Activated B cell treated with CpG ODN at 0.5 μM for 24 hours (primary cell): ENCODE measurements around the gene KLHL29. TPM values are rescaled to one million over a fixed set of nuclear protein-coding genes. Genes with fewer than 3 reads are reported as not detected.

ENCODE experiments used
- ATAC-seq: fragments of 200-7000 bp; cut with Tn5 transposase; one replicate; pipeline ENCODE4 v1.10.0; 2021; ENCODE audit warnings: low read depth, mild to moderate bottlenecking, moderate library complexity
- CTCF ChIA-PET: fragments of 350-600 bp; sonication (Branson Sonifier 250); formaldehyde crosslinking; loops from one replicate; lab custom pipeline; 2021; ENCODE audit warnings: antibody characterized with exemption; lab: Charles Lee
- POLR2A ChIA-PET: fragments of 350-600 bp; sonication (Branson Sonifier 250); formaldehyde crosslinking; loops from one replicate; lab custom pipeline; 2021; ENCODE audit warnings: antibody characterized with exemption; lab: Charles Lee
- DNase-seq: peaks from one replicate; pipeline ENCODE4 v3.0.0; 2022
- H3K27ac Mint-ChIP-seq: one replicate; pipeline ENCODE4 v1.8.0; 2020; ENCODE audit warnings: mixed read lengths
- H3K27me3 Mint-ChIP-seq: one replicate; pipeline ENCODE4 v1.8.0; 2021; ENCODE audit warnings: mixed read lengths
- H3K36me3 Mint-ChIP-seq: one replicate; pipeline ENCODE4 v1.8.0; 2021; ENCODE audit warnings: low read depth, mixed read lengths
- H3K4me1 Mint-ChIP-seq: one replicate; pipeline ENCODE4 v1.8.0; 2021; ENCODE audit warnings: mixed read lengths
- H3K4me3 Mint-ChIP-seq: one replicate; pipeline ENCODE4 v1.8.0; 2020; ENCODE audit warnings: mild to moderate bottlenecking, mixed read lengths
- H3K9me3 Mint-ChIP-seq: one replicate; pipeline ENCODE4 v1.8.0; 2020; ENCODE audit warnings: mixed read lengths
- CTCF ChIP-seq: fragments of 200-600 bp; IDR thresholded peaks from one replicate; pipeline ENCODE4 v1.8.0; 2022; ENCODE audit warnings: antibody characterized with exemption, mild to moderate bottlenecking
- intact Hi-C: fragments of 100-400 bp; cut with micrococcal nuclease; formaldehyde crosslinking; loops from one replicate; pipeline ENCODE4 v1.15.1; 2024
- total RNA-seq: library from RNA; stranded (reverse); gene quantifications from 2 replicates; pipeline ENCODE4 v1.2.3, GENCODE V29; 2022

The KLHL29 gene
- total RNA-seq, 1 donor from 2014 or later, result 2.5 TPM

- H3K27me3 Mint-ChIP-seq, result no peaks in the 10 kb centered on the region
- no peaks in the 10 kb centered on the region for H3K4me1 Mint-ChIP-seq
- H3K27ac Mint-ChIP-seq, result peak overlapping the region; percentile 25
- no peak overlapping the region for H3K4me3 Mint-ChIP-seq
- TF ChIP-seq CTCF, result no peak
- DNase-seq, result no peak
- POLR2A ChIA-PET, result no interaction called here
- CTCF ChIA-PET, result no interaction called here
- peaks cover 28% of the 10 kb centered on the region for H3K36me3 Mint-ChIP-seq
- no peaks in the 10 kb centered on the region for H3K9me3 Mint-ChIP-seq
- ATAC-seq, result no peak
- intact Hi-C loops, result no loop called here
Observed at GRCh38 chr2:23745068-23745725, 360.2 kb downstream of the KLHL29 start.

- H3K36me3 Mint-ChIP-seq, result peaks cover 33% of the 10 kb centered on the region
- H3K27ac Mint-ChIP-seq, result no peak overlapping the region
- intact Hi-C loops, result no loop called here
- no peak for ATAC-seq
- no peaks in the 10 kb centered on the region for H3K9me3 Mint-ChIP-seq
- no peak for TF ChIP-seq CTCF
- DNase-seq, result no peak
- no peaks in the 10 kb centered on the region for H3K4me1 Mint-ChIP-seq
- POLR2A ChIA-PET, result no interaction called here
- H3K4me3 Mint-ChIP-seq, result no peak overlapping the region
- CTCF ChIA-PET, result no interaction called here
- H3K27me3 Mint-ChIP-seq, result no peaks in the 10 kb centered on the region
Observed at GRCh38 chr2:23745726-23746105, 360.7 kb downstream of the KLHL29 start.

DNA sequence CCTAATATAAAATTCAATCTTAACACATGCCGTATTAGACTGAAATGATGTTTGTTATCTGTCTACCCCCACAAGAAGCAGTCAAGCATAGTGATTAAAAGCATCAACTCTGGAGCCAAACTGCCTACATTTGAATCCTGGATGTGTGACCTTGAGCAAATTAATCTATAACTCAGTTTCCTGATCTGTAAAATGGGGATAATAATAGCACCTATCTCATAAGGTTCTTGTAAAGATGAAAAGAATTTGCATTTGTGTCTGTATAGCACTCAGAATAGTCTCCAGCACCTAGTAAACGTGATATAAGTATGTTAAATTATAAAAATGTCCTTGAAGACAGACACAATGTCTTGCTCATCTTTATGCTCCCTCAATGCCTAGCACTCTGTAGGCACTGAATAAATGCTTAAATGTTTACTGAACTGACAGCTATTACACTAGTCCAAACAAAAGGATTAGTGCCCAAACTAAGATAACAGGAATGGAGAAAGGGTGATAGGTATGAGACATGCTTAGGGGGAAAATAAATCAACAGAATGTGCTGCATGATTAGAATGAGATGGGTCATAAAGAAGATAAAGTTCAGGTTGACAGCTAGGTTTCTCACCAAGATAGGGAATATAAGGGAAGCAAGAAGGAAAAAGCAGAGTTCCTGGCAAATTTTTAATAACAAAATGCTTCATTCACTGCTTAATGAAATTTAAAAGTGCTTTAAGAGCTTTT lies 361.3 kb downstream of the KLHL29 start:
- DNase-seq (no peak), ATAC-seq (no peak)
- Mint-ChIP-seq H3K4me3 (no peak overlapping the region), H3K27me3 (no peaks in the 10 kb centered on the region), H3K36me3 (peaks cover 39% of the 10 kb centered on the region), H3K27ac (no peak overlapping the region), H3K4me1 (no peaks in the 10 kb centered on the region), H3K9me3 (no peaks in the 10 kb centered on the region)
- ChIA-PET CTCF (no interaction called here), POLR2A (no interaction called here)
- intact Hi-C loops, result no loop called here
- TF ChIP-seq CTCF, result no peak

DNA sequence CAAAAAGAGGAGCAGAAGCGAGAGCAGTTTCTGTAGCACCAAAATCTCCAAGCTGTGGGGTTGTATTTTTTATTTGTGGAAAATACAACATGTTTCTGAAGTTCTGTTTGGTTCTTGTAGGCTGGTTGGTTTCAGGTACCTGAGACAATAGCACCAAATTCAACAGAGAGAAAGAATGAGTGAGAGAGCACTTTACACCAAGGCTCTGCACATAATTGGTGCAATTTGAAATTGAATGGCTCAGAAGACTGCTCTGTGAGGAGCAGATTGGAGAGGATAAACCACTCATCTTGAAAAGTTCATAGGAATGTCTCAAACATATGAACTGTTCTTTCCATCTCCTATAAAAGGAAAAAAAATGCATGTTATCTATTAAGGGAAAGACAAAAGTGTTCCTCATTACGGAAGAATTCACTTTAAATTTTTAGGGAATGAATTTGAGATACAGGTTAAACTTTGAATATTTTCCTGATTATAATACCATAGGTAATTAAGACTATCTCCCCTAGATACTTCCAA lies 366.8 kb downstream of the KLHL29 start:
- CTCF ChIA-PET, result no interaction called here
- no peak overlapping the region for H3K4me3 Mint-ChIP-seq
- DNase-seq (no peak), ATAC-seq (no peak)
- no peaks in the 10 kb centered on the region for H3K9me3 Mint-ChIP-seq
- H3K36me3 Mint-ChIP-seq, result peaks cover 76% of the 10 kb centered on the region
- no peaks in the 10 kb centered on the region for H3K4me1 Mint-ChIP-seq
- no peak overlapping the region for H3K27ac Mint-ChIP-seq
- H3K27me3 Mint-ChIP-seq, result no peaks in the 10 kb centered on the region
- intact Hi-C loops, result no loop called here
- POLR2A ChIA-PET, result no interaction called here
- TF ChIP-seq CTCF, result no peak

- ATAC-seq (no peak), DNase-seq (no peak)
- H3K4me3 Mint-ChIP-seq, result no peak overlapping the region
- CTCF ChIA-PET, result no interaction called here
- intact Hi-C loops, result no loop called here
- POLR2A ChIA-PET, result no interaction called here
- H3K27ac Mint-ChIP-seq, result no peak overlapping the region
- no peaks in the 10 kb centered on the region for H3K9me3 Mint-ChIP-seq
- H3K36me3 Mint-ChIP-seq, result peaks cover 83% of the 10 kb centered on the region
- no peaks in the 10 kb centered on the region for H3K4me1 Mint-ChIP-seq
- no peak for TF ChIP-seq CTCF
- H3K27me3 Mint-ChIP-seq, result no peaks in the 10 kb centered on the region
Observed at GRCh38 chr2:23753291-23754010, 368.5 kb downstream of the KLHL29 start.
